ENCODE data around the gene ERAS. TPM values are rescaled to one million over a fixed set of nuclear protein-coding genes. Genes with fewer than 3 reads are reported as not detected.

Gene ERAS
- total RNA-seq, 2 experiments from 2014 or later, result not detected

- DNase-seq (peak in 1 of 14 experiments; percentile 11), ATAC-seq (ENCODE audit: poor library complexity) (peak; percentile 28)
- H3K4me1 Mint-ChIP-seq (ENCODE audit: low read depth), result peaks cover 21% of the 10 kb centered on the region
- H3K4me3 Mint-ChIP-seq, result peak overlapping the region; percentile 72
- peak overlapping the region; percentile 6 for H3K27ac Mint-ChIP-seq
- Histone ChIP-seq H3K4me3 (ENCODE audit: low read length) (peak overlapping the region; percentile 53), H3K9me3 (ENCODE audit: control insufficient read depth in 1 of 2, insufficient read depth in 1 of 2, low read length in 2 of 2) (no peaks in the 10 kb centered on the region), H3K27ac (ENCODE audit: low read depth in 1 of 2, low read length in 2 of 2) (no peak overlapping the region), H3K36me3 (ENCODE audit: insufficient read depth, low read length) (no peaks in the 10 kb centered on the region), H3K27me3 (ENCODE audit: control insufficient read depth in 1 of 2, insufficient read depth in 2 of 2, low read length in 2 of 2) (peaks cover 0 to 38% of the 10 kb centered on the region in 2 experiments), H3K4me1 (ENCODE audit: insufficient read depth, low read length) (peaks cover 21% of the 10 kb centered on the region)
- ChIA-PET CTCF (interaction anchor here (0.8 kb wide), 1 partner anchor 57 kb away, joined by 3 read pairs; no protein-coding TSS in a partner anchor), POLR2A (interaction anchor here (1.2 kb wide), 1 partner anchor 33 kb away, joined by 4 read pairs; the partner anchor contains the start of gene HDAC6)
- H3K9me3 Mint-ChIP-seq, result no peaks in the 10 kb centered on the region
- TF ChIP-seq CTCF (IDR thresholded peaks at IDR 0.05), result no peak
- intact Hi-C loops (cut with DNase I, micrococcal nuclease), result loop anchor here in 1 of 2 experiments (10.0 kb wide), 1 partner anchor 50 kb away; no protein-coding TSS in a partner anchor
- H3K27me3 Mint-ChIP-seq, result peaks cover 44% of the 10 kb centered on the region
- no peaks in the 10 kb centered on the region for H3K36me3 Mint-ChIP-seq (ENCODE audit: low read depth)
Observed at GRCh38 chrX:48834383-48834709, 8.0 kb downstream of the ERAS start.

GRCh38 chrX:48835524-48836329, 9.4 kb downstream of the ERAS start, which contains the start of gene PCSK1N:
PCSK1N (minus strand) TSS chrX:48835610; CDS start chrX:48835532, 78 bp downstream.
- peaks cover 30% of the 10 kb centered on the region for H3K27me3 Mint-ChIP-seq
- no peak for TF ChIP-seq CTCF (IDR thresholded peaks at IDR 0.05)
- peak within 1 kb of the TSS; percentile 6 for H3K27ac Mint-ChIP-seq
- peaks cover 17% of the 10 kb centered on the region for H3K4me1 Mint-ChIP-seq (ENCODE audit: low read depth)
- H3K9me3 ChIP-seq (ENCODE audit: control insufficient read depth in 1 of 2, insufficient read depth in 1 of 2, low read length in 2 of 2), result no peaks in the 10 kb centered on the region
- peak; percentile 38 for ATAC-seq (ENCODE audit: poor library complexity)
- peak within 1 kb of the TSS; percentile 72 for H3K4me3 Mint-ChIP-seq
- H3K9me3 Mint-ChIP-seq, result no peaks in the 10 kb centered on the region
- CTCF ChIA-PET, result no interaction called here
- H3K4me1 ChIP-seq (ENCODE audit: insufficient read depth, low read length), result peaks cover 21% of the 10 kb centered on the region
- no peaks in the 10 kb centered on the region for H3K36me3 Mint-ChIP-seq (ENCODE audit: low read depth)
- H3K27me3 ChIP-seq (ENCODE audit: control insufficient read depth in 1 of 2, insufficient read depth in 2 of 2, low read length in 2 of 2), result peaks cover 0 to 24% of the 10 kb centered on the region in 2 experiments
- peak within 1 kb of the TSS; percentile 53 for H3K4me3 ChIP-seq (ENCODE audit: low read length)
- peak in 11 of 14 experiments; percentile 11 to 70 (median 35) for DNase-seq
- no peak within 1 kb of the TSS for H3K27ac ChIP-seq (ENCODE audit: low read depth in 1 of 2, low read length in 2 of 2)
- no peaks in the 10 kb centered on the region for H3K36me3 ChIP-seq (ENCODE audit: insufficient read depth, low read length)
- intact Hi-C loops (cut with DNase I, micrococcal nuclease), result loop anchor here in 1 of 2 experiments (10.0 kb wide), 1 partner anchor 49 kb away; no protein-coding TSS in a partner anchor
- POLR2A ChIA-PET, result interaction anchor here (0.6 to 1.0 kb wide), 2 partner anchors 62 to 1132 kb away, joined by 3 read pairs; partner anchors contain the start of genes PQBP1 and TIMM17B

GRCh38 chrX:48839686-48840085, 13.4 kb downstream of the ERAS start:
- no peaks in the 10 kb centered on the region for H3K36me3 ChIP-seq (ENCODE audit: insufficient read depth, low read length)
- CTCF ChIA-PET, result no interaction called here
- no peaks in the 10 kb centered on the region for H3K36me3 Mint-ChIP-seq (ENCODE audit: low read depth)
- no peaks in the 10 kb centered on the region for H3K9me3 ChIP-seq (ENCODE audit: control insufficient read depth in 1 of 2, insufficient read depth in 1 of 2, low read length in 2 of 2)
- no peak overlapping the region for H3K27ac ChIP-seq (ENCODE audit: low read depth in 1 of 2, low read length in 2 of 2)
- peaks cover 3% of the 10 kb centered on the region for H3K4me1 Mint-ChIP-seq (ENCODE audit: low read depth)
- peaks cover 7% of the 10 kb centered on the region for H3K27me3 Mint-ChIP-seq
- no peak overlapping the region for H3K4me3 Mint-ChIP-seq
- no peak for DNase-seq
- no peaks in the 10 kb centered on the region for H3K9me3 Mint-ChIP-seq
- peaks cover 7% of the 10 kb centered on the region for H3K4me1 ChIP-seq (ENCODE audit: insufficient read depth, low read length)
- no peak for ATAC-seq (ENCODE audit: poor library complexity)
- no peak overlapping the region for H3K27ac Mint-ChIP-seq
- no peak overlapping the region for H3K4me3 ChIP-seq (ENCODE audit: low read length)
- POLR2A ChIA-PET, result no interaction called here
- TF ChIP-seq CTCF (IDR thresholded peaks at IDR 0.05), result no peak
- no peaks in the 10 kb centered on the region for H3K27me3 ChIP-seq (ENCODE audit: control insufficient read depth in 1 of 2, insufficient read depth in 2 of 2, low read length in 2 of 2)
- intact Hi-C loops (cut with DNase I, micrococcal nuclease), result loop anchor here in 1 of 2 experiments (10.0 kb wide), 1 partner anchor 45 kb away; no protein-coding TSS in a partner anchor

Data from CD4-positive, alpha-beta T cell (primary cell).